Upper lobe of left lung (tissue), 4 donors: ENCODE data around the gene CEP68.

ENCODE experiments used
- CTCF ChIP-seq, 6 experiments: fragments of 450-650 bp in 4 of 6; fragments of 200-600 bp in 2 of 6; sonication (generic) in 2 of 6; IDR thresholded peaks; one replicate each; pipeline ENCODE4 v1.5.1; 2016 to 2019; ENCODE audit warnings: antibody characterized with exemption in 6 of 6
- EP300 ChIP-seq, 4 donors: sonication (generic); formaldehyde crosslinking; IDR thresholded peaks; one replicate each; pipeline ENCODE4 v1.5.1; 2017; ENCODE audit warnings: antibody characterized with exemption in 4 of 4, control low read depth in 2 of 4
- POLR2A ChIP-seq, 4 donors: fragments of 450-650 bp; IDR thresholded peaks; one replicate each; pipeline ENCODE4 v1.5.1; 2016 to 2017; ENCODE audit warnings: antibody characterized with exemption in 4 of 4, mild to moderate bottlenecking in 2 of 4
- POLR2AphosphoS5 ChIP-seq, 2 donors: sonication (generic); formaldehyde crosslinking; IDR thresholded peaks; one replicate each; pipeline ENCODE4 v1.5.1; 2017; ENCODE audit warnings: antibody characterized with exemption in 2 of 2

GRCh38 chr2:65055422-65056214 lies 598 bp upstream of the CEP68 start:
- no peak for TF ChIP-seq CTCF (IDR thresholded peaks at IDR 0.05)
- TF ChIP-seq POLR2A (IDR thresholded peaks at IDR 0.05): no peak
- no peak for TF ChIP-seq POLR2AphosphoS5 (IDR thresholded peaks at IDR 0.05)
- TF ChIP-seq EP300 (IDR thresholded peaks at IDR 0.05): no peak
